HepG2 (cell line): ENCODE measurements around the gene BLMH. TPM values are rescaled to one million over a fixed set of nuclear protein-coding genes. Genes with fewer than 3 reads are reported as not detected.
A peak's percentile ranks its signal among the peaks of the same experiment; 100 is the strongest.

Source experiments
- ATAC-seq: fragments of 200-7000 bp; cut with Tn5 transposase; 3 replicates; pipeline ENCODE4 v1.9.1; 2020; ENCODE audit warnings: mild to moderate bottlenecking, moderate library complexity
- BruUV-seq: library from RNA; stranded (reverse); fragments of 400-500 nt; replicated peaks from 2 replicates; lab custom pipeline; 2021; lab: Mats Ljungman, UMichigan
- CTCF ChIA-PET: fragments of 300-600 bp; formaldehyde crosslinking; extraction: SDS; loops from one replicate; lab custom pipeline; 2021; ENCODE audit warnings: low total read pairs, inconsistent platforms, low intra/inter-chr PET ratio; lab: Yijun Ruan, JAX
- POLR2A ChIA-PET: fragments of 350-600 bp; sonication (Branson Sonifier 250); formaldehyde crosslinking; loops from one replicate; lab custom pipeline; 2020; ENCODE audit warnings: antibody characterized with exemption, inconsistent platforms; lab: Yijun Ruan, JAX
- DNase-seq: peaks from one replicate; pipeline ENCODE4 v3.0.0-alpha.2; 2015; ENCODE audit warnings: low spot score
- FAIRE-seq: peaks from 3 replicates; lab custom pipeline; 2011; peaks lifted over from hg19 to GRCh38; lab: Jason Lieb, UNC
- H2AFZ ChIP-seq: one replicate; pipeline ENCODE4 v1.6.1; 2011; ENCODE audit warnings: low read length, inconsistent platforms
- H3K27ac ChIP-seq: fragments of 300-600 bp; 3 replicates; pipeline ENCODE4 v1.8.0; 2011; ENCODE audit warnings: mixed run types, mild to moderate bottlenecking, mixed read lengths, low read length, inconsistent platforms; ENCODE audit not compliant: insufficient read depth; ENCODE audit errors: extremely low read length
- H3K27me3 ChIP-seq, 2 experiments: fragments of 200-600 bp in 1 of 2; 2 replicates in 1 of 2; 3 replicates in 1 of 2; pipeline versions ENCODE4 v1.6.0 to v1.8.0; 2011; ENCODE audit warnings: low read length in 2 of 2, mild to moderate bottlenecking in 2 of 2, moderate library complexity in 2 of 2, inconsistent platforms in 1 of 2; ENCODE audit not compliant: insufficient read depth in 2 of 2, control insufficient read depth in 1 of 2
- H3K36me3 ChIP-seq, 2 experiments: fragments of 200-600 bp in 1 of 2; replicated peaks in 1 of 2; 2 replicates in 1 of 2; 3 replicates in 1 of 2; pipeline versions ENCODE4 v1.5.1 to v1.8.0; 2011; ENCODE audit warnings: low read length in 2 of 2, inconsistent platforms in 1 of 2; ENCODE audit not compliant: insufficient read depth in 2 of 2, control insufficient read depth in 1 of 2
- H3K4me1 ChIP-seq: 2 replicates; pipeline ENCODE4 v1.5.1; 2012; ENCODE audit warnings: low read length, inconsistent platforms; ENCODE audit not compliant: insufficient read depth
- H3K4me2 ChIP-seq: 2 replicates; pipeline ENCODE4 v1.6.0; 2011; ENCODE audit warnings: low read depth, low read length, inconsistent platforms
- H3K4me3 ChIP-seq, 3 experiments: fragments of 200-600 bp in 1 of 3; sonication (generic), shearing (Covaris generic) in 1 of 3; replicated peaks in 1 of 3; 2 replicates each; pipeline ENCODE4 v1.5.1; 2011 to 2016; ENCODE audit warnings: low read length in 3 of 3, inconsistent platforms in 2 of 3, low read depth in 2 of 3, mild to moderate bottlenecking in 2 of 3, control low read depth in 1 of 3, mixed read lengths in 1 of 3; ENCODE audit not compliant: insufficient read depth in 1 of 3
- H3K79me2 ChIP-seq: one replicate; pipeline ENCODE4 v1.6.1; 2011; ENCODE audit warnings: low read length, inconsistent platforms; ENCODE audit not compliant: insufficient read depth
- H3K9ac ChIP-seq: 2 replicates; pipeline ENCODE4 v1.6.0; 2011; ENCODE audit warnings: mild to moderate bottlenecking, low read depth, low read length, inconsistent platforms; ENCODE audit not compliant: insufficient read depth
- H3K9me3 ChIP-seq: 2 replicates; pipeline ENCODE4 v1.5.1; 2012; ENCODE audit warnings: mild to moderate bottlenecking, low read length
- H4K20me1 ChIP-seq: 2 replicates; pipeline ENCODE4 v1.6.0; 2011; ENCODE audit warnings: inconsistent platforms, mild to moderate bottlenecking, low read length, moderate library complexity; ENCODE audit not compliant: insufficient read depth
- EP300 ChIP-seq, 3 experiments: sonication (generic) in 1 of 3; formaldehyde crosslinking in 1 of 3; IDR thresholded peaks; 2 replicates each; pipeline versions ENCODE4 v1.5.1 to v1.6.1; 2011 to 2020; ENCODE audit warnings: low read depth in 2 of 3, low read length in 2 of 3, borderline replicate concordance in 1 of 3, improper control_type of control experiment in 1 of 3, mild to moderate bottlenecking in 1 of 3, missing genetic modification reagents in 1 of 3, moderate library complexity in 1 of 3
- SMAD9 ChIP-seq: sonication (generic); formaldehyde crosslinking; IDR thresholded peaks from 2 replicates; pipeline ENCODE4 v1.5.1; 2020; ENCODE audit warnings: mild to moderate bottlenecking, missing genetic modification reagents
- SOX6 ChIP-seq, 2 experiments: fragments of 450-650 bp in 1 of 2; sonication (generic) in 1 of 2; formaldehyde crosslinking in 1 of 2; IDR thresholded peaks; 2 replicates each; pipeline versions ENCODE4 v1.4.0 to v1.6.1; 2017 to 2020; ENCODE audit warnings: antibody characterized with exemption in 1 of 2, mild to moderate bottlenecking in 1 of 2, missing genetic modification reagents in 1 of 2
- TEAD3 ChIP-seq: optimal IDR thresholded peaks from 2 replicates; pipeline ENCODE3; 2016; ENCODE audit warnings: borderline replicate concordance
- YY1 ChIP-seq: IDR thresholded peaks from 2 replicates; pipeline ENCODE4 v1.6.1; 2011; ENCODE audit warnings: low read length, low read depth, moderate library complexity, mild to moderate bottlenecking; ENCODE audit not compliant: insufficient read depth, insufficient replicate concordance
- ZBTB7B ChIP-seq: sonication (generic); formaldehyde crosslinking; IDR thresholded peaks from 2 replicates; pipeline ENCODE4 v1.4.0; 2020; ENCODE audit warnings: missing genetic modification reagents
- ZNF564 ChIP-seq: sonication (generic); formaldehyde crosslinking; IDR thresholded peaks from 2 replicates; pipeline ENCODE4 v1.8.1; 2023; ENCODE audit warnings: mild to moderate bottlenecking, missing genetic modification reagents
- WGBS: methylation state at CpG from one replicate; pipeline ENCODE4 v1.1.6; 2017; ENCODE audit warnings: low lambda C conversion rate; 5-methylcytosine and 5-hydroxymethylcytosine counted together
- in situ Hi-C: cut with HindIII; loops from 2 replicates; pipeline ENCODE4 v1.10.0; 2017; ENCODE audit warnings: low pct_unique_long_range_greater_than_20kb; ENCODE audit not compliant: extremely low pct_ligation_motif_present
- intact Hi-C: fragments of 100-400 bp; cut with micrococcal nuclease; formaldehyde crosslinking; loops from one replicate; pipeline ENCODE4 v1.10.0; 2022; ENCODE audit not compliant: unreplicated experiment
- polyA plus RNA-seq, 8 experiments: library from polyadenylated mRNA; depleted of rRNA in 3 of 8; stranded (reverse) in 7 of 8; unstranded in 1 of 8; fragments of >200 nt; fragmentation: Illumina TruSeq in 4 of 8; extraction: Trizol in 4 of 8; gene quantifications; 2 replicates each; pipeline versions ENCODE4 v1.2.1 to v1.2.3, GENCODE V29; 2011 to 2016; ENCODE audit warnings: low read depth in 4 of 8, missing spikeins in 1 of 8, mixed read lengths in 1 of 8; ENCODE audit not compliant: insufficient read depth in 1 of 8
- total RNA-seq, 5 experiments: library from RNA; depleted of rRNA; stranded (reverse); fragments of >200 nt; fragmentation: Illumina TruSeq; extraction: Trizol; gene quantifications; 2 replicates each; pipeline ENCODE4 v1.2.3, GENCODE V29; 2016; ENCODE audit warnings: low read depth in 1 of 5
- TF ChIP-seq, protein P1 (sequence below), 2 experiments: sonication (generic) in 1 of 2; formaldehyde crosslinking in 1 of 2; IDR thresholded peaks; 2 replicates each; pipeline versions ENCODE4 v1.4.0 to v1.6.1; 2018 to 2020; ENCODE audit warnings: missing genetic modification reagents in 2 of 2, borderline replicate concordance in 1 of 2, low read depth in 1 of 2, mild to moderate bottlenecking in 1 of 2, missing biosample characterization in 1 of 2

BLMH gene
- total and polyA plus RNA-seq, 2 of the 13 experiments (the other 11 are each of a cell fraction or from before 2014, with no cell fraction given) = 12.1 to 41.0 TPM

DNA sequence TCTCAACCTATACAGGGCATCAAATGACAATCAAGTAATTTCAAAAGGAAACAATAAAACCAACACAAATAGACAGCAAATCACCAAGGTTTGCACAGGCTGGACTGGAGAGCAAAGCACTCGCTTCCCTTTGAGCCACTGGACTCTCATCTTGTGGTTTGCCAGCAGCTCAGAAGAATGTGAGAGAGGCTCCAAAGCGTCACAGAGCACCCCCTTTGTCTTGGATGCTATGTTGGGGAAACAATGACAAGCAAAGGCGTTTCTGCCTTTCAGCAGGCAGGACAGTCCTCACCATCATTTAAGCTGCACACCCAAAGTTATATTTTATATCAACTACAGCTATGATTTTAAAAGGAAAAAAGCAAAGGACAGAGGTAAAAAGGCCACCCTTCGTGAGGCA is 69.5 kb downstream of the BLMH start:
- Histone ChIP-seq H4K20me1 (no peaks in the 10 kb centered on the region), H3K4me3 (peak overlapping the region; percentile 44 to 72 (median 60)), H3K4me1 (peaks cover 77% of the 10 kb centered on the region), H3K36me3 (no peaks in the 10 kb centered on the region), H3K9me3 (no peaks in the 10 kb centered on the region), H3K9ac (peak overlapping the region; percentile 73), H3K27me3 (no peaks in the 10 kb centered on the region), H3K79me2 (no peaks in the 10 kb centered on the region), H3K4me2 (peak overlapping the region; percentile 95), H3K27ac (peak overlapping the region; percentile 73), H2AFZ (peak overlapping the region; percentile 88)
- intact Hi-C loops = loop anchor here (10.0 kb wide), 1 partner anchor 47 kb away; no protein-coding TSS in a partner anchor
- BruUV-seq = no TSS peak
- FAIRE-seq (peak; percentile 60), ATAC-seq (peak; percentile 18; the same call in 2 of the 3 replicates), DNase-seq (peak; percentile 24)
- ChIA-PET POLR2A (interaction anchor here (1.1 to 1.8 kb wide), 12 partner anchors 10 to 122 kb away, joined by 3 to 7 read pairs (median 4); partner anchors contain the start of genes BLMH and SLC6A4), CTCF (no interaction called here)
- TF ChIP-seq ZBTB7B (CRISPR knock-in tag) (no peak), SOX6 (IDR thresholded peaks at IDR 0.05) (no peak), SOX6 (CRISPR knock-in tag; IDR thresholded peaks at IDR 0.05) (peak; percentile 55), TEAD3 (CRISPR knock-in tag) (peak; percentile 37), SMAD9 (no peak), ZNF564 (CRISPR knock-in tag) (peak; percentile 29; the same call in 1 of the 2 replicates), YY1 (no peak), EP300 (IDR thresholded peaks at IDR 0.05; ENCODE audit: low read depth in 2 of 2, low read length in 2 of 2) (0 out of 4 replicates have a peak, but pooled peaks of 1 of the 2 experiments have one; percentile 16), EP300 (CRISPR knock-in tag; IDR thresholded peaks at IDR 0.05; ENCODE audit: borderline replicate concordance) (no peak)
- TF ChIP-seq, protein P1, sequence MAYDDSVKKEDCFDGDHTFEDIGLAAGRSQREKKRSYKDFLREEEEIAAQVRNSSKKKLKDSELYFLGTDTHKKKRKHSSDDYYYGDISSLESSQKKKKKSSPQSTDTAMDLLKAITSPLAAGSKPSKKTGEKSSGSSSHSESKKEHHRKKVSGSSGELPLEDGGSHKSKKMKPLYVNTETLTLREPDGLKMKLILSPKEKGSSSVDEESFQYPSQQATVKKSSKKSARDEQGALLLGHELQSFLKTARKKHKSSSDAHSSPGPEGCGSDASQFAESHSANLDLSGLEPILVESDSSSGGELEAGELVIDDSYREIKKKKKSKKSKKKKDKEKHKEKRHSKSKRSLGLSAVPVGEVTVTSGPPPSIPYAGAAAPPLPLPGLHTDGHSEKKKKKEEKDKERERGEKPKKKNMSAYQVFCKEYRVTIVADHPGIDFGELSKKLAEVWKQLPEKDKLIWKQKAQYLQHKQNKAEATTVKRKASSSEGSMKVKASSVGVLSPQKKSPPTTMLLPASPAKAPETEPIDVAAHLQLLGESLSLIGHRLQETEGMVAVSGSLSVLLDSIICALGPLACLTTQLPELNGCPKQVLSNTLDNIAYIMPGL (CRISPR knock-in tag; IDR thresholded peaks at IDR 0.05; ENCODE audit: borderline replicate concordance in 1 of 2, low read depth in 1 of 2) = 0 out of 4 replicates have a peak, but pooled peaks of 1 of the 2 experiments have one; percentile 30
- WGBS = 6% methylated on average over 4 of the region's 4 CpGs
- in situ Hi-C loops = no loop called here
